CD4-positive, alpha-beta memory T cell (primary cell): ENCODE results near the gene TMEM163. TPM values are rescaled to one million over a fixed set of nuclear protein-coding genes. Genes with fewer than 3 reads are reported as not detected.
A peak's percentile ranks its signal among the peaks of the same experiment; 100 is the strongest.

Source experiments
- CTCF ChIA-PET: fragments of 350-600 bp; sonication (Branson Sonifier 250); formaldehyde crosslinking; loops from one replicate; lab custom pipeline; 2021; ENCODE audit warnings: inconsistent platforms; ENCODE audit not compliant: partially characterized antibody; lab: Charles Lee
- POLR2A ChIA-PET: fragments of 350-600 bp; sonication (Branson Sonifier 250); formaldehyde crosslinking; loops from one replicate; lab custom pipeline; 2021; ENCODE audit not compliant: partially characterized antibody; lab: Charles Lee
- DNase-seq, 5 donors: peaks; one replicate each; pipeline versions ENCODE4 v3.0.0 to v3.0.0-alpha.2; 2020 to 2022; ENCODE audit warnings: mixed read lengths in 1 of 5
- H3K27ac ChIP-seq: one replicate; pipeline ENCODE4 v1.7.0; 2013; ENCODE audit warnings: low read depth, low read length
- H3K27me3 ChIP-seq: 2 replicates; pipeline ENCODE4 v1.7.0; 2013; ENCODE audit warnings: mild to moderate bottlenecking, low read length, moderate library complexity; ENCODE audit not compliant: insufficient read depth
- H3K36me3 ChIP-seq: 2 replicates; pipeline ENCODE4 v1.7.0; 2013; ENCODE audit warnings: mild to moderate bottlenecking, low read length, moderate library complexity; ENCODE audit not compliant: insufficient read depth
- H3K4me1 ChIP-seq: 2 replicates; pipeline ENCODE4 v1.7.0; 2013; ENCODE audit warnings: mild to moderate bottlenecking, low read length, moderate library complexity; ENCODE audit not compliant: insufficient read depth
- H3K4me3 ChIP-seq, 2 donors: one replicate each; pipeline ENCODE4 v1.7.0; 2013; ENCODE audit warnings: low read length in 2 of 2, mild to moderate bottlenecking in 1 of 2
- H3K9me3 ChIP-seq, 2 donors: one replicate each; pipeline ENCODE4 v1.7.0; 2013; ENCODE audit warnings: low read length in 2 of 2, control low read depth in 1 of 2; ENCODE audit not compliant: control insufficient read depth in 1 of 2
- H3K27ac Mint-ChIP-seq, 7 donors: one replicate each; pipeline ENCODE4 v1.8.0; 2020 to 2021; ENCODE audit warnings: mixed read lengths in 7 of 7, mild to moderate bottlenecking in 6 of 7, inconsistent platforms in 3 of 7, moderate library complexity in 3 of 7
- H3K27me3 Mint-ChIP-seq, 2 donors: one replicate each; pipeline ENCODE4 v1.8.0; 2020 to 2021; ENCODE audit warnings: mixed read lengths in 2 of 2
- H3K36me3 Mint-ChIP-seq, 2 donors: one replicate each; pipeline ENCODE4 v1.8.0; 2020 to 2021; ENCODE audit warnings: mixed read lengths in 2 of 2, inconsistent platforms in 1 of 2, mild to moderate bottlenecking in 1 of 2
- H3K4me1 Mint-ChIP-seq, 4 donors: one replicate each; pipeline ENCODE4 v1.8.0; 2020 to 2021; ENCODE audit warnings: mixed read lengths in 4 of 4, mild to moderate bottlenecking in 1 of 4
- H3K4me3 Mint-ChIP-seq, 8 donors: one replicate each; pipeline ENCODE4 v1.8.0; 2020 to 2021; ENCODE audit warnings: mixed read lengths in 8 of 8, mild to moderate bottlenecking in 7 of 8, moderate library complexity in 6 of 8, inconsistent platforms in 3 of 8
- H3K9me3 Mint-ChIP-seq, 8 donors: one replicate each; pipeline ENCODE4 v1.8.0; 2020 to 2021; ENCODE audit warnings: mixed read lengths in 8 of 8, mild to moderate bottlenecking in 5 of 8, inconsistent platforms in 3 of 8, moderate library complexity in 1 of 8
- intact Hi-C: fragments of 100-400 bp; cut with micrococcal nuclease; formaldehyde crosslinking; loops from one replicate; pipeline ENCODE4 v1.15.1; 2023
- polyA plus RNA-seq, 2 donors: library from polyadenylated mRNA; unstranded; fragments of 300-500 nt; fragmentation: Illumina TruSeq; gene quantifications; one replicate each; pipeline ENCODE4 v1.2.3, GENCODE V29; 2021
- total RNA-seq, 2 experiments: library from RNA; stranded (reverse); gene quantifications; one replicate each; pipeline ENCODE4 v1.2.3, GENCODE V29; 2021

The TMEM163 gene
- total and polyA plus RNA-seq, 4 experiments from 2014 or later = 0.47 TPM; not detected in 3

DNA sequence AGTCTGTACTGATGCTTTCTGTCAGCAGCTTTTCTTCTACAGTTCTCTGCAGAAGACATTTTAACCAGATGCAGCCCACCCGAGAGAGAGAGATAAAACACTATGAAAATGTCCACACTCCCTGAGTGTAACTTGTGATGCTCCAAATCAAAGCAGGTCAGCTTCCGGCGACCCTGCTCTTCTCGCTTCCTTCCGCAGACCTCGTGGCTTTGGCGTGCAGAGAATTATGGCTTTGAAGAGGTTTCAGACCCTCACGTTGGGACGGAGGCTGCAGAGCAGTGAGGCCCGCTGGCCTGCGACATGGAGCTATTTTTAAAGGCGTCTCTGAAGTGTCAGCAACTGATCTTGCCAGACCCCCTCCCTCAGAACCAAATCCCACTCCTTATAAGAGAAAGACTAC lies 41.8 kb downstream of the TMEM163 start:
- Mint-ChIP-seq H3K27ac (peak overlapping the region; percentile 12 to 89 (median 75)), H3K4me3 (peak overlapping the region in 7 of 8 donors; percentile 59 to 81 (median 73)), H3K9me3 (peaks cover 0 to 4% (median 0%) of the 10 kb centered on the region in 8 donors), H3K27me3 (no peaks in the 10 kb centered on the region), H3K36me3 (no peaks in the 10 kb centered on the region), H3K4me1 (peaks cover 48 to 93% (median 64%) of the 10 kb centered on the region in 4 donors)
- ChIA-PET POLR2A (interaction anchor here (0.9 kb wide), 1 partner anchor 8 kb away, joined by 4 read pairs; no protein-coding TSS in a partner anchor), CTCF (interaction anchor here (2.2 kb wide), 1 partner anchor 19 kb away, joined by 10 read pairs; no protein-coding TSS in a partner anchor)
- H3K9me3 ChIP-seq = no peaks in the 10 kb centered on the region
- no peaks in the 10 kb centered on the region for H3K36me3 ChIP-seq
- peaks cover 62% of the 10 kb centered on the region for H3K4me1 ChIP-seq
- intact Hi-C loops = loop anchor here (10.0 kb wide), 3 partner anchors 462 to 1068 kb away; partner anchors contain the start of gene UBXN4
- H3K27ac ChIP-seq = no peak overlapping the region
- DNase-seq = peak in 2 of 5 donors; percentile 15 to 43
- no peaks in the 10 kb centered on the region for H3K27me3 ChIP-seq
- peak overlapping the region in 1 of 2 donors; percentile 10 for H3K4me3 ChIP-seq

DNA sequence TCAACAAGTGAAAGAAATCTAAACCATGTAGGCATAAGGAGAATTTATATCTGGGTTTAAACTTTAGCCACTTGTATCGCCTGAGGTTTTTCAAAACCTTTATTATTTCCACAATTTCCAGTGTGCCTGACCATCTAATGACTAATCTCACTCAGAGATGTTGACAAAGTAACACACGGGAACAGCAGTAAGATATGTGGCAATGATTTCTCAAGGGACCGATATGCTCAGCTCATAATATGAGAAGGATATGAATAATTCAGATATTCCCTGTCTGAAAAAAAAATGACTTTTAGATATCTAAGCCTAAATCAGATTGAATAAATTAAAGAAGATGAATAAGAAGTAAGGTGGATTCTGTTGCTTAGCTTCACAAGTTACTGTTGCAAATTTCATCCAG lies 43.5 kb downstream of the TMEM163 start:
- Histone ChIP-seq H3K36me3 (no peaks in the 10 kb centered on the region), H3K27me3 (no peaks in the 10 kb centered on the region), H3K4me3 (no peak overlapping the region), H3K27ac (no peak overlapping the region), H3K9me3 (no peaks in the 10 kb centered on the region), H3K4me1 (peaks cover 66% of the 10 kb centered on the region)
- CTCF ChIA-PET = no interaction called here
- H3K27ac Mint-ChIP-seq = peak overlapping the region in 1 of 7 donors; percentile 71
- peaks cover 0 to 3% (median 0%) of the 10 kb centered on the region in 8 donors for H3K9me3 Mint-ChIP-seq
- H3K27me3 Mint-ChIP-seq = no peaks in the 10 kb centered on the region
- no peak overlapping the region for H3K4me3 Mint-ChIP-seq
- POLR2A ChIA-PET = no interaction called here
- H3K4me1 Mint-ChIP-seq = peaks cover 50 to 93% (median 67%) of the 10 kb centered on the region in 4 donors
- no peaks in the 10 kb centered on the region for H3K36me3 Mint-ChIP-seq
- intact Hi-C loops = loop anchor here (10.0 kb wide), 3 partner anchors 461 to 1069 kb away; partner anchors contain the start of gene UBXN4
- DNase-seq = no peak

DNA sequence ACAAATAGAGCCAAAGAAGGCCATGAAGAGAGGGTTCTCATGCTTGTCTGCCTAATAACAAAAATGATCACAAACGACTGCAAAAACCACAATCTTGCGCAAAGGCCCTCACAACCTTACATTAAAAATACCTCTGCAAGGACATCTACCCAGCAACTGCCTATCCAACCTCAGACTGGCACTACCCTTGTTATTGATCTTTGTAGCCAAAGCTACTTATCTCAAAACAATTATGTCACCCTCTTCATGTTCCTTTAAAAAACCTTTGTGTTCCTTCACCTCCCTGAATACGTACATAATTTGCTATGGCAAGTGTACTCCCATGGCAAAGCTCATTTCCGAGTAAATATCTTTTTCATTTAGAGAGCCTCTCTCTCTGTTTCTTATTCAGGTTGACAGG lies 44.1 kb downstream of the TMEM163 start:
- no peak for DNase-seq
- no peaks in the 10 kb centered on the region for H3K27me3 Mint-ChIP-seq
- no peaks in the 10 kb centered on the region for H3K36me3 Mint-ChIP-seq
- intact Hi-C loops = loop anchor here (5.0 to 10.0 kb wide), 4 partner anchors 378 to 1070 kb away; partner anchors contain the start of genes RAB3GAP1 and UBXN4
- H3K9me3 ChIP-seq = no peaks in the 10 kb centered on the region
- H3K4me3 ChIP-seq = no peak overlapping the region
- POLR2A ChIA-PET = no interaction called here
- peak overlapping the region in 1 of 7 donors; percentile 16 for H3K27ac Mint-ChIP-seq
- no peak overlapping the region for H3K4me3 Mint-ChIP-seq
- H3K27ac ChIP-seq = no peak overlapping the region
- H3K27me3 ChIP-seq = no peaks in the 10 kb centered on the region
- peaks cover 52 to 93% (median 69%) of the 10 kb centered on the region in 4 donors for H3K4me1 Mint-ChIP-seq
- H3K36me3 ChIP-seq = no peaks in the 10 kb centered on the region
- H3K4me1 ChIP-seq = peaks cover 66% of the 10 kb centered on the region
- CTCF ChIA-PET = no interaction called here
- H3K9me3 Mint-ChIP-seq = peaks cover 0 to 3% (median 0%) of the 10 kb centered on the region in 8 donors

DNA sequence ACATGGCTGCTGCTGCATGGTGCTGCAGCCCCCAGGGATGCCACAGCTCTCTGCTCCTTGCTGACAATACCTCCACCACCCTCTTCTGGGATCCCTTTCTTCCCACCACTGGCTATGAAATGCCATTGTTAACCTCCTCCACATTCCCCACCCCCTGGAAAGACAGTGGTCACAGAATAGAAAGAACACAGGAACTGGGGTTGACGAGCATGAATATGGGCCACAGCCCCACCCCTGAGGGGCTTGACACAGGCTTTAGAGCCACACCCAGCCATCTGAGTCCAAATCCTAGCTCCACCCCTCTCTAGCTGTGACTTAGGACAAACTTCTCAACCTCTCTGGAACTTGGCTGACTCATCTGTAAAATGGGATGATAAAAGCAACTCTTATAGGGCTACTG lies 47.3 kb downstream of the TMEM163 start:
- peak overlapping the region; percentile 84 to 99 (median 93) for H3K27ac Mint-ChIP-seq
- intact Hi-C loops = loop anchor here (2.0 to 10.0 kb wide), 5 partner anchors 21 to 1073 kb away; partner anchors contain the start of genes RAB3GAP1 and UBXN4
- no peaks in the 10 kb centered on the region for H3K27me3 Mint-ChIP-seq
- Histone ChIP-seq H3K27ac (peak overlapping the region; percentile 59), H3K4me1 (peaks cover 66% of the 10 kb centered on the region), H3K4me3 (no peak overlapping the region), H3K9me3 (no peaks in the 10 kb centered on the region), H3K27me3 (no peaks in the 10 kb centered on the region), H3K36me3 (no peaks in the 10 kb centered on the region)
- peaks cover 56 to 93% (median 71%) of the 10 kb centered on the region in 4 donors for H3K4me1 Mint-ChIP-seq
- H3K9me3 Mint-ChIP-seq = peaks cover 0 to 3% (median 0%) of the 10 kb centered on the region in 8 donors
- peak in 3 of 5 donors; percentile 40 to 49 (median 46) for DNase-seq
- no peaks in the 10 kb centered on the region for H3K36me3 Mint-ChIP-seq
- peak overlapping the region; percentile 1 to 79 (median 70) for H3K4me3 Mint-ChIP-seq
- CTCF ChIA-PET = interaction anchor here (0.6 to 2.8 kb wide), 7 partner anchors 11 to 553 kb away, joined by 3 to 14 read pairs (median 4); no protein-coding TSS in a partner anchor
- POLR2A ChIA-PET = interaction anchor here (1.2 to 2.1 kb wide), 4 partner anchors 11 to 246 kb away, joined by 3 to 6 read pairs (median 4); partner anchors contain the start of gene TMEM163

GRCh38 chr2:134670955-134671354 lies 47.8 kb downstream of the TMEM163 start:
- H3K4me3 ChIP-seq = no peak overlapping the region
- ChIA-PET CTCF (interaction anchor here (0.8 to 2.8 kb wide), 6 partner anchors 9 to 552 kb away, joined by 3 to 14 read pairs (median 5); no protein-coding TSS in a partner anchor), POLR2A (interaction anchor here (1.2 to 2.6 kb wide), 6 partner anchors 9 to 1070 kb away, joined by 3 to 29 read pairs (median 4); partner anchors contain the start of gene TMEM163)
- peaks cover 69% of the 10 kb centered on the region for H3K4me1 ChIP-seq
- no peaks in the 10 kb centered on the region for H3K36me3 ChIP-seq
- no peaks in the 10 kb centered on the region for H3K36me3 Mint-ChIP-seq
- no peaks in the 10 kb centered on the region for H3K27me3 ChIP-seq
- peaks cover 0 to 3% (median 0%) of the 10 kb centered on the region in 8 donors for H3K9me3 Mint-ChIP-seq
- H3K4me3 Mint-ChIP-seq = peak overlapping the region in 7 of 8 donors; percentile 4 to 79 (median 75)
- H3K27me3 Mint-ChIP-seq = no peaks in the 10 kb centered on the region
- peaks cover 58 to 95% (median 74%) of the 10 kb centered on the region in 4 donors for H3K4me1 Mint-ChIP-seq
- DNase-seq = peak in 1 of 5 donors; percentile 40
- intact Hi-C loops = loop anchor here (1.0 to 10.0 kb wide), 7 partner anchors 8 to 1074 kb away; partner anchors contain the start of genes CCNT2, RAB3GAP1 and UBXN4
- H3K9me3 ChIP-seq = no peaks in the 10 kb centered on the region
- peak overlapping the region; percentile 59 for H3K27ac ChIP-seq
- peak overlapping the region; percentile 84 to 99 (median 93) for H3K27ac Mint-ChIP-seq

DNA sequence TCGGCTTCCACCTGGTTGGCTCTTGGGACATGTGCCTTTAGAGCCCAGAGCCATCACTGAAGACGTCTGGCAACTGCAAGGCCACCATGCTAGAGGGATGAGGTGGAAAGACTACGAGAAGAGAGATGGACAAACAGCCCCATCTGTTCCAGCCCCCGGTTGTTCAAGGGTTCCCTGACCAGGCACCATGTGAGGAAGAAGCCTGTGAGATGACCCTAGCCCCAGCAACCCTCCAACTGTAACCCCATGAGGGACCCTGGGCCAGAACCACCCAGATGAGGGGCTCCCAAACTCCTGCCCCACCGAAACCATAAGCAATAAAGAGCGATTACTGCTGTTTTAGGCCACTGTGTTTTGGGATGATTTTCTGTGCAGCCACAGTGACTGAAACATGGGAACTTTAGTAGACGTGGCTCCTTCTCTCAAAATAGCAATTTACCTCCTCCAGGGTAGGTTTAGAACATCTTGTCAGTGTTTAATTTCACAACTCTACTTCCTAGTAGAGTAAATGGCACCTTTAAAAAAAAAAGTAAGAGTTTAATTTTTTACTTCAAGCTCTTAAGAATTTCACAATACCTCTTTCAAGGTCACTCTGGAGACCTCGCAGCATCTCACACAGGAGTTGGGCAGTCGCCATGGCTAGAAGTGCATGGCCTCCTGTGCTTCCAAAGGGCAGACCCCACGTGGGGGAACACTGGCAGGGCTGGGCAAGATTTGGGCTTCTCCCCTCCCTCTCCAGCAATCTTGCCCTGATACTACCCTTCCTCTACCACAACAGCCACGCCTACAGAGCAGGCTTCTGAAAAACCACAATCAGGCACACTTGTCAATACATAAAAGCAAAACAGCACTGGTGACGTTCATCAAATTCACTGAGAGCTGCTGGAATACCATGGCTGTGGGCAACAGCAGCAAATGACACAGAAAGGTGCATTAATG lies 48.8 kb downstream of the TMEM163 start:
- peak overlapping the region in 1 of 2 donors; percentile 26 for H3K4me3 ChIP-seq
- peak; percentile 90 to 93 (median 91) for DNase-seq
- POLR2A ChIA-PET = interaction anchor here (1.2 to 2.6 kb wide), 7 partner anchors 10 to 1071 kb away, joined by 3 to 29 read pairs (median 5); partner anchors contain the start of gene TMEM163
- Mint-ChIP-seq H3K27ac (peak overlapping the region; percentile 84 to 99 (median 93)), H3K4me3 (peak overlapping the region; percentile 45 to 77 (median 64)), H3K9me3 (peaks cover 0 to 3% (median 0%) of the 10 kb centered on the region in 8 donors), H3K27me3 (no peaks in the 10 kb centered on the region), H3K36me3 (no peaks in the 10 kb centered on the region), H3K4me1 (peaks cover 66 to 95% (median 82%) of the 10 kb centered on the region in 4 donors)
- no peaks in the 10 kb centered on the region for H3K27me3 ChIP-seq
- peak overlapping the region; percentile 59 for H3K27ac ChIP-seq
- CTCF ChIA-PET = interaction anchor here (0.7 to 2.8 kb wide), 9 partner anchors 10 to 551 kb away, joined by 3 to 14 read pairs (median 5); no protein-coding TSS in a partner anchor
- intact Hi-C loops = loop anchor here (1.0 to 10.0 kb wide), 9 partner anchors 9 to 1467 kb away; partner anchors contain the start of genes CCNT2, RAB3GAP1, TMEM163 and UBXN4
- peaks cover 77% of the 10 kb centered on the region for H3K4me1 ChIP-seq
- H3K36me3 ChIP-seq = no peaks in the 10 kb centered on the region
- no peaks in the 10 kb centered on the region for H3K9me3 ChIP-seq
